Stomach (tissue), 19 donors: ENCODE measurements around the gene CLSTN2. TPM values are rescaled to one million over a fixed set of nuclear protein-coding genes. Genes with fewer than 3 reads are reported as not detected.

Source experiments
- DNase-seq, 2 donors: peaks; one replicate each; pipeline versions ENCODE4 v3.0.0 to v3.0.0-alpha.2; 2013 to 2019
- H3K27ac ChIP-seq, 5 donors: fragments of 200-600 bp in 4 of 5; sonication (generic) in 4 of 5; one replicate each; pipeline ENCODE4 v1.5.1; 2013 to 2019; ENCODE audit warnings: mild to moderate bottlenecking in 1 of 5, moderate library complexity in 1 of 5
- H3K27me3 ChIP-seq, 3 donors: fragments of 200-600 bp; sonication (generic); one replicate each; pipeline ENCODE4 v1.5.1; 2017 to 2019; ENCODE audit warnings: mixed run types in 1 of 3
- H3K36me3 ChIP-seq, 4 donors: fragments of 200-600 bp; sonication (generic); 1 replicate in 3 of 4; 2 replicates in 1 of 4; pipeline ENCODE4 v1.5.1; 2016 to 2019
- H3K4me1 ChIP-seq, 4 donors: fragments of 200-600 bp; sonication (generic); one replicate each; pipeline ENCODE4 v1.5.1; 2016 to 2019
- H3K4me3 ChIP-seq, 4 donors: fragments of 200-600 bp; sonication (generic) in 3 of 4; one replicate each; pipeline ENCODE4 v1.5.1; 2016 to 2019; ENCODE audit warnings: mild to moderate bottlenecking in 1 of 4
- H3K9me3 ChIP-seq, 4 donors: fragments of 200-600 bp; sonication (generic); one replicate each; pipeline ENCODE4 v1.5.1; 2016 to 2019
- EP300 ChIP-seq: sonication (generic); formaldehyde crosslinking; IDR thresholded peaks from one replicate; pipeline ENCODE4 v1.6.1; 2017; ENCODE audit warnings: antibody characterized with exemption
- POLR2A ChIP-seq, 4 donors: fragments of 450-650 bp; IDR thresholded peaks; one replicate each; pipeline ENCODE4 v1.6.1; 2016; ENCODE audit warnings: antibody characterized with exemption in 4 of 4, control low read depth in 2 of 4, mild to moderate bottlenecking in 1 of 4, moderate library complexity in 1 of 4
- POLR2AphosphoS5 ChIP-seq, 3 donors: sonication (generic); formaldehyde crosslinking; IDR thresholded peaks; one replicate each; pipeline ENCODE4 v1.6.1; 2016; ENCODE audit warnings: antibody characterized with exemption in 3 of 3
- WGBS, 5 donors: extraction: QIAGEN DNeasy Blood & Tissue Kit in 3 of 5; methylation state at CpG; one replicate each; pipeline versions ENCODE4 v1.1.5 to v1.1.7; 2013 to 2018; 5-methylcytosine and 5-hydroxymethylcytosine counted together
- intact Hi-C: fragments of 100-400 bp; cut with DNase I; formaldehyde crosslinking; loops from one replicate; pipeline ENCODE4 v1.15.1; 2023; ENCODE audit warnings: low total_unique reads
- long read RNA-seq, 10 donors: transcript quantifications; one replicate each; lab custom pipeline, GENCODE V29; 2026
- polyA plus RNA-seq, 3 donors: library from polyadenylated mRNA; stranded (reverse); fragments of 200-250 nt; gene quantifications; one replicate each; pipeline ENCODE4 v1.2.3, GENCODE V29; 2013
- total RNA-seq, 5 donors: library from RNA; depleted of rRNA; stranded (reverse); fragments of >200 nt; gene quantifications; one replicate each; pipeline versions ENCODE4 v1.1.0 to v1.2.3, GENCODE V29; 2014 to 2016
- TF ChIP-seq, protein P1 (sequence below), 7 experiments: fragments of 450-650 bp in 4 of 7; fragments of 200-600 bp in 3 of 7; sonication (generic) in 3 of 7; IDR thresholded peaks; one replicate each; pipeline ENCODE4 v1.5.1; 2016 to 2019; ENCODE audit warnings: antibody characterized with exemption in 7 of 7, control low read depth in 2 of 7, mild to moderate bottlenecking in 1 of 7
- donor health status: healthy with polysubstance abuse.
- donor health status: Bipolar disorder and iron deficiency.
- donor health status: healthy.

CLSTN2 gene
- total RNA-seq, result 1 to 10 TPM; 1.7 to 5.4 (median 2.0) TPM
- polyA plus RNA-seq, result under 1 TPM; 0.10 to 0.19 (median 0.15) TPM
- long read RNA-seq, donor 1, result 0 reads
- long read RNA-seq, donor 2, result 0 reads
- long read RNA-seq, donor 3, result 0 reads
- long read RNA-seq, donor 4, result 0 reads
- long read RNA-seq, donor 5, result 0 reads
- long read RNA-seq, donor 6, result 0 reads
- long read RNA-seq, donor 7, result 0 reads
- long read RNA-seq, donor 8, result 0 reads
- long read RNA-seq, donor 9, result 0 reads
- long read RNA-seq, donor 10, result 0 reads

DNA sequence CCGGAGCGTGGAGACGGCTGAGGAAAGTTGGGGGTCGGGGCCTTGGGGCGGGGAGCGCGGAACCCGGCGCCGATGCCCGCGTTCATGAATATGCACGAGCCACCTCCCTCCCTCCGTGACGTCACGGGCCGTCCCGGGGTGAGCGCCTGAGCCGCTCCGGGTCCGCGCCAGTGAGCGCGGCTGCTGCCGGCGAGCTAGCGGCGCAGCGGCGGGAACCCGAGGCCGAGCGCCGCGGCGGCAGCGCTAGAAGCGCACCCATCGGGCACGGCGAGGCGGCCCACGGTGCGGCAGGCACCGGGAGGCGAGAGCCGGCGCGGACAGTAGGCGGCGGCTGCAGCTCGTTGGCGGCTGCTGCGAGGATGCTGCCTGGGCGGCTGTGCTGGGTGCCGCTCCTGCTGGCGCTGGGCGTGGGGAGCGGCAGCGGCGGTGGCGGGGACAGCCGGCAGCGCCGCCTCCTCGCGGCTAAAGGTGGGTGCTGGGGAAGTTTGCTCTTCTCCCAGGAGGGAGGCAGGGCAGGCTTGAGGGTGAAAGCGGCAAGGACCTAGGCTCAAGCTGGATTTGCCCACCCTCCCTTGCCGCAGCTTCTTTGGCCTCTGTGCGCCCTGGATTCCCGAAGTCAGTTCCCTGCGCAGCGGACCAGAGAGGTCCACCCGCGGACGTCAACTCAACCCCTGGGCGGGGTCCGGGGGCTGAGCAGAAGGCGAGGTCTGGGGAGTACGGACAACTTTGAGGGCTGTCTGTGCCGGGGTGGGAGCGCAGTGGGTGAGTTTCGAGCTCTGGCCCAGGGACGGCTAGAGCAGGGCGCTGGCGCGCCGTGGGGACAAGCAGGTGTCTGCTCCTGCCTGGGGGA lies at the start of gene CLSTN2:
CLSTN2 (plus strand) TSS at position 170 of the 850 bp plus-strand sequence.
- WGBS, 5 donors, result 1 to 2% (median 1%) methylated on average over 37 to 89 of the region's 89 CpGs
- no peak for TF ChIP-seq POLR2AphosphoS5 (IDR thresholded peaks at IDR 0.05)
- no peak for TF ChIP-seq POLR2A (IDR thresholded peaks at IDR 0.05)
- TF ChIP-seq EP300, result no peak
- TF ChIP-seq, protein P1, sequence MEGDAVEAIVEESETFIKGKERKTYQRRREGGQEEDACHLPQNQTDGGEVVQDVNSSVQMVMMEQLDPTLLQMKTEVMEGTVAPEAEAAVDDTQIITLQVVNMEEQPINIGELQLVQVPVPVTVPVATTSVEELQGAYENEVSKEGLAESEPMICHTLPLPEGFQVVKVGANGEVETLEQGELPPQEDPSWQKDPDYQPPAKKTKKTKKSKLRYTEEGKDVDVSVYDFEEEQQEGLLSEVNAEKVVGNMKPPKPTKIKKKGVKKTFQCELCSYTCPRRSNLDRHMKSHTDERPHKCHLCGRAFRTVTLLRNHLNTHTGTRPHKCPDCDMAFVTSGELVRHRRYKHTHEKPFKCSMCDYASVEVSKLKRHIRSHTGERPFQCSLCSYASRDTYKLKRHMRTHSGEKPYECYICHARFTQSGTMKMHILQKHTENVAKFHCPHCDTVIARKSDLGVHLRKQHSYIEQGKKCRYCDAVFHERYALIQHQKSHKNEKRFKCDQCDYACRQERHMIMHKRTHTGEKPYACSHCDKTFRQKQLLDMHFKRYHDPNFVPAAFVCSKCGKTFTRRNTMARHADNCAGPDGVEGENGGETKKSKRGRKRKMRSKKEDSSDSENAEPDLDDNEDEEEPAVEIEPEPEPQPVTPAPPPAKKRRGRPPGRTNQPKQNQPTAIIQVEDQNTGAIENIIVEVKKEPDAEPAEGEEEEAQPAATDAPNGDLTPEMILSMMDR (IDR thresholded peaks at IDR 0.05), result no peak
- H3K27me3 ChIP-seq, result peaks cover 6 to 66% (median 27%) of the 10 kb centered on the region in 3 donors
- no peaks in the 10 kb centered on the region for H3K36me3 ChIP-seq
- peaks cover 12 to 29% (median 22%) of the 10 kb centered on the region in 4 donors for H3K4me1 ChIP-seq
- H3K27ac ChIP-seq, result peak within 1 kb of the TSS in 1 of 5 donors; percentile 43
- peak within 1 kb of the TSS; percentile 44 to 56 (median 50) for H3K4me3 ChIP-seq
- H3K9me3 ChIP-seq, result no peaks in the 10 kb centered on the region
- peak; percentile 38 to 86 for DNase-seq
- intact Hi-C loops, result no loop called here

GRCh38 chr3:139887431-139887830 lies 47.6 kb upstream of the CLSTN2 start:
- Histone ChIP-seq H3K27ac (no peak overlapping the region), H3K4me3 (no peak overlapping the region), H3K9me3 (peaks cover 0 to 15% (median 10%) of the 10 kb centered on the region in 4 donors), H3K27me3 (no peaks in the 10 kb centered on the region), H3K36me3 (no peaks in the 10 kb centered on the region), H3K4me1 (no peaks in the 10 kb centered on the region)
- intact Hi-C loops, result no loop called here
- no peak for TF ChIP-seq POLR2AphosphoS5 (IDR thresholded peaks at IDR 0.05)
- TF ChIP-seq, protein P1 (IDR thresholded peaks at IDR 0.05), result no peak
- no peak for TF ChIP-seq EP300
- TF ChIP-seq POLR2A (IDR thresholded peaks at IDR 0.05), result no peak
- DNase-seq, result no peak

GRCh38 chr3:139888561-139889140 lies 46.3 kb upstream of the CLSTN2 start:
- Histone ChIP-seq H3K4me1 (no peaks in the 10 kb centered on the region), H3K27me3 (no peaks in the 10 kb centered on the region), H3K4me3 (no peak overlapping the region), H3K27ac (no peak overlapping the region), H3K36me3 (no peaks in the 10 kb centered on the region), H3K9me3 (peaks cover 0 to 4% (median 0%) of the 10 kb centered on the region in 4 donors)
- TF ChIP-seq EP300 (no peak), POLR2AphosphoS5 (IDR thresholded peaks at IDR 0.05) (no peak), POLR2A (IDR thresholded peaks at IDR 0.05) (no peak)
- TF ChIP-seq, protein P1 (IDR thresholded peaks at IDR 0.05), result no peak
- 88 to 93% (median 90%) methylated on average over 2 of the region's 2 CpGs for WGBS, 5 donors
- intact Hi-C loops, result no loop called here
- no peak for DNase-seq

- intact Hi-C loops, result no loop called here
- Histone ChIP-seq H3K36me3 (no peaks in the 10 kb centered on the region), H3K27me3 (no peaks in the 10 kb centered on the region), H3K4me1 (no peaks in the 10 kb centered on the region), H3K4me3 (no peak overlapping the region), H3K9me3 (no peaks in the 10 kb centered on the region), H3K27ac (no peak overlapping the region)
- TF ChIP-seq POLR2AphosphoS5 (IDR thresholded peaks at IDR 0.05) (no peak), POLR2A (IDR thresholded peaks at IDR 0.05) (no peak), EP300 (no peak)
- TF ChIP-seq, protein P1 (IDR thresholded peaks at IDR 0.05), result no peak
- no peak for DNase-seq
- 72 to 83% (median 78%) methylated on average over 2 of the region's 2 CpGs for WGBS, 5 donors
These were observed 41.6 kb upstream of the CLSTN2 start for GRCh38 chr3:139893267-139893962.
